GM23338 (cell line): ENCODE measurements around the gene GNA15. TPM values are rescaled to one million over a fixed set of nuclear protein-coding genes. Genes with fewer than 3 reads are reported as not detected.
A peak's percentile ranks its signal among the peaks of the same experiment; 100 is the strongest.

Experiments
- ATAC-seq: fragments of 200-7000 bp; cut with Tn5 transposase; 3 replicates; pipeline ENCODE4 v1.9.1; 2020
- DNase-seq: peaks from one replicate; pipeline ENCODE4 v3.0.0-alpha.2; 2015; ENCODE audit warnings: low spot score
- H2AFZ ChIP-seq: fragments of 200-600 bp; sonication (generic); 2 replicates; pipeline ENCODE4 v1.8.0; 2016; ENCODE audit warnings: antibody characterized with exemption, mild to moderate bottlenecking, moderate library complexity
- H3F3A ChIP-seq: fragments of 200-600 bp; sonication (generic); replicated peaks from 2 replicates; pipeline ENCODE4 v1.8.0; 2017; ENCODE audit warnings: antibody characterized with exemption, mixed run types, low read depth
- H3K27ac ChIP-seq: fragments of 200-600 bp; sonication (generic); 2 replicates; pipeline ENCODE4 v1.6.1; 2016; ENCODE audit warnings: low read depth
- H3K27me3 ChIP-seq: fragments of 200-600 bp; sonication (generic); 2 replicates; pipeline ENCODE4 v1.8.0; 2016; ENCODE audit warnings: mild to moderate bottlenecking, mixed run types, moderate library complexity; ENCODE audit not compliant: insufficient read depth
- H3K36me3 ChIP-seq: fragments of 200-600 bp; sonication (generic); 2 replicates; pipeline ENCODE4 v1.8.0; 2016; ENCODE audit warnings: mild to moderate bottlenecking; ENCODE audit not compliant: insufficient read depth
- H3K4me1 ChIP-seq: fragments of 200-600 bp; sonication (generic); 2 replicates; pipeline ENCODE4 v1.8.0; 2016; ENCODE audit warnings: mild to moderate bottlenecking, moderate library complexity; ENCODE audit not compliant: insufficient read depth
- H3K4me2 ChIP-seq: fragments of 200-600 bp; sonication (generic); 2 replicates; pipeline ENCODE4 v1.7.1; 2017; ENCODE audit warnings: mixed run types
- H3K4me3 ChIP-seq: fragments of 200-600 bp; sonication (generic); 2 replicates; pipeline ENCODE4 v1.6.1; 2016; ENCODE audit warnings: mixed run types
- H3K79me2 ChIP-seq: fragments of 200-600 bp; sonication (generic); replicated peaks from 2 replicates; pipeline ENCODE4 v1.8.0; 2017; ENCODE audit warnings: mild to moderate bottlenecking; ENCODE audit not compliant: insufficient read depth
- H3K9me2 ChIP-seq: fragments of 200-600 bp; sonication (generic); 2 replicates; pipeline ENCODE4 v1.8.0; 2017; ENCODE audit not compliant: insufficient read depth
- H4K20me1 ChIP-seq: fragments of 200-600 bp; sonication (generic); replicated peaks from 2 replicates; pipeline ENCODE4 v1.8.0; 2017; ENCODE audit warnings: mild to moderate bottlenecking; ENCODE audit not compliant: insufficient read depth
- H3K27ac Mint-ChIP-seq: 2 replicates; pipeline ENCODE4 v1.8.0; 2020; ENCODE audit warnings: inconsistent platforms, mild to moderate bottlenecking, moderate library complexity, mixed read lengths
- H3K27me3 Mint-ChIP-seq: 3 replicates; pipeline ENCODE4 v1.8.0; 2022; ENCODE audit warnings: low read depth, mild to moderate bottlenecking, moderate library complexity, mixed read lengths, inconsistent platforms; ENCODE audit not compliant: insufficient read depth, poor library complexity
- H3K36me3 Mint-ChIP-seq: 3 replicates; pipeline ENCODE4 v1.8.0; 2021; ENCODE audit warnings: low read depth, mild to moderate bottlenecking, inconsistent platforms, moderate library complexity, mixed read lengths
- H3K4me1 Mint-ChIP-seq: 3 replicates; pipeline ENCODE4 v1.8.0; 2020; ENCODE audit warnings: mild to moderate bottlenecking, inconsistent platforms, mixed read lengths
- H3K4me3 Mint-ChIP-seq: 3 replicates; pipeline ENCODE4 v1.8.0; 2021; ENCODE audit warnings: moderate library complexity, mild to moderate bottlenecking, inconsistent platforms, mixed read lengths
- H3K9me3 Mint-ChIP-seq: 3 replicates; pipeline ENCODE4 v1.8.0; 2020; ENCODE audit warnings: moderate library complexity, mild to moderate bottlenecking, inconsistent platforms, mixed read lengths
- CREB1 ChIP-seq: fragments of 250-450 bp; sonication (Bioruptor Pico); IDR thresholded peaks from 2 replicates; pipeline ENCODE4 v1.5.0; 2020; ENCODE audit warnings: low read depth, mild to moderate bottlenecking, moderate library complexity
- CTCF ChIP-seq, 2 experiments: fragments of 200-600 bp in 1 of 2; sonication (generic) in 1 of 2; conservative IDR thresholded peaks; 2 replicates each; pipeline versions ENCODE4 v1.5.1 to v1.6.1; 2016 to 2017; ENCODE audit warnings: antibody characterized with exemption in 2 of 2, low read depth in 2 of 2, mild to moderate bottlenecking in 2 of 2, moderate library complexity in 1 of 2
- ETS1 ChIP-seq: IDR thresholded peaks from 2 replicates; pipeline ENCODE4 v1.6.1; 2016; ENCODE audit warnings: antibody characterized with exemption
- EZH2 ChIP-seq: fragments of 200-600 bp; sonication (generic); IDR thresholded peaks from one replicate; pipeline ENCODE4 v1.8.0; 2017; ENCODE audit warnings: antibody characterized with exemption, mild to moderate bottlenecking, low read depth; ENCODE audit not compliant: unreplicated experiment
- EZH2phosphoT487 ChIP-seq: fragments of 200-600 bp; sonication (generic); IDR thresholded peaks from one replicate; pipeline ENCODE4 v1.8.1; 2018; ENCODE audit warnings: antibody characterized with exemption; ENCODE audit not compliant: unreplicated experiment
- JUNB ChIP-seq: IDR thresholded peaks from one replicate; pipeline ENCODE4 v1.6.1; 2016; ENCODE audit warnings: antibody characterized with exemption; ENCODE audit not compliant: unreplicated experiment
- NANOG ChIP-seq: IDR thresholded peaks from 2 replicates; pipeline ENCODE4 v1.6.1; 2016; ENCODE audit warnings: antibody characterized with exemption, borderline replicate concordance
- POLR2AphosphoS5 ChIP-seq: IDR thresholded peaks from 2 replicates; pipeline ENCODE4 v1.6.1; 2016; ENCODE audit warnings: antibody characterized with exemption, low read depth
- REST ChIP-seq: IDR thresholded peaks from one replicate; pipeline ENCODE4 v1.6.1; 2018; ENCODE audit warnings: antibody characterized with exemption; ENCODE audit not compliant: unreplicated experiment
- STAT1 ChIP-seq: IDR thresholded peaks from one replicate; pipeline ENCODE4 v1.6.1; 2016; ENCODE audit warnings: antibody characterized with exemption; ENCODE audit not compliant: unreplicated experiment
- ZNF114 ChIP-seq: fragments of 250-450 bp; sonication (Bioruptor Pico); IDR thresholded peaks from 2 replicates; pipeline ENCODE4 v1.5.0; 2020; ENCODE audit warnings: mild to moderate bottlenecking, moderate library complexity
- ZNF331 ChIP-seq: fragments of 250-450 bp; sonication (Bioruptor Pico); IDR thresholded peaks from 2 replicates; pipeline ENCODE4 v1.5.0; 2020; ENCODE audit warnings: low read depth, mild to moderate bottlenecking, moderate library complexity
- ZNF462 ChIP-seq: fragments of 250-450 bp; sonication (Bioruptor Pico); IDR thresholded peaks from 2 replicates; pipeline ENCODE4 v1.5.0; 2020; ENCODE audit warnings: mild to moderate bottlenecking, moderate library complexity
- polyA plus RNA-seq: library from polyadenylated mRNA; unstranded; fragments of >200 nt; fragmentation: Nextera tagmentation; extraction: Ambion mirVana; gene quantifications from 2 replicates; pipeline ENCODE4 v1.2.1, GENCODE V29; 2016
- total RNA-seq: library from RNA; depleted of rRNA; stranded (reverse); fragments of >200 nt; shearing (Covaris generic); gene quantifications from 2 replicates; pipeline ENCODE4 v1.2.3, GENCODE V29; 2014

Gene GNA15
- total and polyA plus RNA-seq, 2 experiments from 2014 or later = 0.14 to 0.31 TPM

GRCh38 chr19:3185461-3186159 is 49.8 kb downstream of the GNA15 start, which contains the start of gene NCLN:
Gene NCLN (plus strand): TSS chr19:3185930. CDS start chr19:3186031, 101 bp downstream.
- Histone ChIP-seq H2AFZ (peak within 1 kb of the TSS; percentile 90), H3F3A (no peaks in the 10 kb centered on the region), H3K27me3 (no peaks in the 10 kb centered on the region), H3K79me2 (peaks cover 48% of the 10 kb centered on the region), H3K9me2 (no peaks in the 10 kb centered on the region), H3K4me3 (peak within 1 kb of the TSS; percentile 62), H3K4me2 (peak within 1 kb of the TSS; percentile 93), H4K20me1 (peaks cover 16% of the 10 kb centered on the region), H3K36me3 (no peaks in the 10 kb centered on the region), H3K4me1 (peaks cover 6% of the 10 kb centered on the region; the same call in 1 of the 2 replicates), H3K27ac (no peak within 1 kb of the TSS)
- Mint-ChIP-seq H3K9me3 (no peaks in the 10 kb centered on the region), H3K4me1 (peaks cover 22% of the 10 kb centered on the region), H3K27ac (peak within 1 kb of the TSS; percentile 99), H3K27me3 (peaks cover 17% of the 10 kb centered on the region), H3K36me3 (peaks cover 4% of the 10 kb centered on the region; the same call in 2 of the 3 replicates), H3K4me3 (peak within 1 kb of the TSS; percentile 98)
- ATAC-seq = peak; percentile 89
- DNase-seq = peak; percentile 95
- TF ChIP-seq EZH2phosphoT487 (no peak), JUNB (no peak), CTCF (conservative IDR thresholded peaks at IDR 0.05; ENCODE audit: low read depth in 2 of 2) (no peak), NANOG (no peak), ZNF331 (CRISPR knock-in tag) (no peak), REST (no peak), STAT1 (no peak), ETS1 (peak; percentile 94), ZNF462 (CRISPR knock-in tag) (no peak), POLR2AphosphoS5 (peak; percentile 51; the same call in 1 of the 2 replicates), CREB1 (no peak), EZH2 (no peak), ZNF114 (CRISPR knock-in tag) (no peak)
